IMR-90 (cell line): ENCODE measurements around the gene SYCN. TPM values are rescaled to one million over a fixed set of nuclear protein-coding genes. Genes with fewer than 3 reads are reported as not detected.

ENCODE experiments used
- ATAC-seq: fragments of 200-7000 bp; cut with Tn5 transposase; 2 replicates; pipeline ENCODE4 v1.9.1; 2020; ENCODE audit warnings: low read depth, mild to moderate bottlenecking, moderate library complexity
- BruUV-seq: library from RNA; stranded (reverse); fragments of 400-500 nt; replicated peaks from 2 replicates; lab custom pipeline; 2021; lab: Mats Ljungman, UMichigan
- CTCF ChIA-PET: fragments of 300-600 bp; formaldehyde crosslinking; extraction: SDS; loops from one replicate; lab custom pipeline; 2021; ENCODE audit warnings: antibody characterized with exemption; lab: Yijun Ruan, JAX
- POLR2A ChIA-PET: fragments of 300-600 bp; sonication (Branson Sonifier 250); formaldehyde crosslinking; loops from one replicate; lab custom pipeline; 2022; ENCODE audit warnings: antibody characterized with exemption; ENCODE audit not compliant: unreplicated experiment; lab: Charles Lee
- DNase-seq: peaks from one replicate; pipeline ENCODE4 v3.0.0; 2013
- H2AFZ ChIP-seq: replicated peaks from 2 replicates; pipeline ENCODE3; 2013; ENCODE audit warnings: low read length, mild to moderate bottlenecking; ENCODE audit not compliant: poor library complexity
- H2AK5ac ChIP-seq: 2 replicates; pipeline ENCODE4 v1.6.1; 2013; ENCODE audit warnings: low read depth, low read length, inconsistent platforms
- H2AK9ac ChIP-seq: replicated peaks from 2 replicates; pipeline ENCODE3; 2013; ENCODE audit warnings: mild to moderate bottlenecking, low read depth, low read length, moderate library complexity; ENCODE audit not compliant: poor library complexity
- H2BK120ac ChIP-seq: 2 replicates; pipeline ENCODE4 v1.6.1; 2013; ENCODE audit warnings: low read depth, low read length, inconsistent platforms
- H2BK15ac ChIP-seq: 3 replicates; pipeline ENCODE4 v1.6.1; 2013; ENCODE audit warnings: low read depth, low read length, inconsistent platforms
- H2BK20ac ChIP-seq: 2 replicates; pipeline ENCODE4 v1.6.1; 2013; ENCODE audit warnings: low read depth, mild to moderate bottlenecking, inconsistent platforms, low read length, moderate library complexity
- H2BK5ac ChIP-seq: 2 replicates; pipeline ENCODE4 v1.6.1; 2013; ENCODE audit warnings: mild to moderate bottlenecking, low read depth, low read length, inconsistent platforms; ENCODE audit not compliant: poor library complexity, severe bottlenecking
- H3K14ac ChIP-seq: replicated peaks from 2 replicates; pipeline ENCODE4 v1.6.1; 2013; ENCODE audit warnings: low read depth, low read length, inconsistent platforms
- H3K18ac ChIP-seq: 2 replicates; pipeline ENCODE4 v1.6.1; 2013; ENCODE audit warnings: low read depth, low read length, control low read depth
- H3K23ac ChIP-seq: 2 replicates; pipeline ENCODE4 v1.6.1; 2013; ENCODE audit warnings: low read depth, low read length, inconsistent platforms
- H3K27ac ChIP-seq: 2 replicates; pipeline ENCODE4 v1.5.1; 2013; ENCODE audit warnings: mild to moderate bottlenecking, control low read depth, low read length; ENCODE audit not compliant: insufficient read depth
- H3K27me3 ChIP-seq: 2 replicates; pipeline ENCODE4 v1.6.1; 2013; ENCODE audit warnings: low read length; ENCODE audit not compliant: control insufficient read depth, insufficient read depth
- H3K36me3 ChIP-seq: 2 replicates; pipeline ENCODE4 v1.6.1; 2013; ENCODE audit warnings: low read length, mixed read lengths; ENCODE audit not compliant: control insufficient read depth, insufficient read depth
- H3K4ac ChIP-seq: 2 replicates; pipeline ENCODE4 v1.6.1; 2013; ENCODE audit warnings: low read depth, low read length, inconsistent platforms
- H3K4me1 ChIP-seq: 2 replicates; pipeline ENCODE4 v1.6.1; 2013; ENCODE audit warnings: low read length, mixed read lengths; ENCODE audit not compliant: control insufficient read depth, insufficient read depth
- H3K4me2 ChIP-seq: 2 replicates; pipeline ENCODE4 v1.6.1; 2013; ENCODE audit warnings: low read depth, mild to moderate bottlenecking, control low read depth, low read length, moderate library complexity
- H3K4me3 ChIP-seq: 2 replicates; pipeline ENCODE4 v1.5.1; 2013; ENCODE audit warnings: low read depth, mild to moderate bottlenecking, control low read depth, low read length, moderate library complexity; ENCODE audit not compliant: insufficient read depth
- H3K56ac ChIP-seq: 2 replicates; pipeline ENCODE4 v1.6.1; 2013; ENCODE audit warnings: low read length, inconsistent platforms; ENCODE audit not compliant: insufficient read depth; ENCODE audit errors: extremely low read depth
- H3K79me1 ChIP-seq, 2 experiments: 2 replicates each; pipeline ENCODE4 v1.6.1; 2013; ENCODE audit warnings: low read length in 2 of 2, inconsistent platforms in 1 of 2, low read depth in 1 of 2
- H3K9ac ChIP-seq: 2 replicates; pipeline ENCODE4 v1.6.1; 2013; ENCODE audit warnings: low read depth, low read length, control low read depth
- H3K9me1 ChIP-seq: 2 replicates; pipeline ENCODE4 v1.6.1; 2013; ENCODE audit warnings: low read length, inconsistent platforms; ENCODE audit not compliant: insufficient read depth
- H3K9me3 ChIP-seq: 2 replicates; pipeline ENCODE4 v1.6.1; 2013; ENCODE audit warnings: low read length; ENCODE audit not compliant: control insufficient read depth, insufficient read depth
- H4K20me1 ChIP-seq: 2 replicates; pipeline ENCODE4 v1.6.1; 2013; ENCODE audit warnings: low read length, inconsistent platforms; ENCODE audit not compliant: insufficient read depth
- H4K5ac ChIP-seq: 2 replicates; pipeline ENCODE4 v1.6.1; 2013; ENCODE audit warnings: mild to moderate bottlenecking, low read depth, low read length, control low read depth
- H4K8ac ChIP-seq, 2 experiments: 2 replicates each; pipeline ENCODE4 v1.6.1; 2013; ENCODE audit warnings: low read depth in 2 of 2, low read length in 2 of 2, control low read depth in 1 of 2, inconsistent platforms in 1 of 2
- H4K91ac ChIP-seq: 2 replicates; pipeline ENCODE4 v1.6.1; 2013; ENCODE audit warnings: low read depth, low read length, inconsistent platforms; ENCODE audit not compliant: insufficient read depth
- BHLHE40 ChIP-seq: fragments of 150-350 bp; IDR thresholded peaks from 2 replicates; pipeline ENCODE4 v1.6.1; 2016; ENCODE audit warnings: mild to moderate bottlenecking, low read depth, low read length
- CEBPB ChIP-seq: IDR thresholded peaks from 2 replicates; pipeline ENCODE4 v1.6.1; 2012; ENCODE audit warnings: low read depth, low read length, improper control_type of control experiment
- CHD1 ChIP-seq: IDR thresholded peaks from 2 replicates; pipeline ENCODE4 v1.6.1; 2012; ENCODE audit warnings: low read depth, low read length, improper control_type of control experiment
- CTCF ChIP-seq: conservative IDR thresholded peaks from 2 replicates; pipeline ENCODE4 v1.5.1; 2012; ENCODE audit warnings: mild to moderate bottlenecking, low read depth, low read length, improper control_type of control experiment
- FOS ChIP-seq: fragments of 150-350 bp; IDR thresholded peaks from 2 replicates; pipeline ENCODE4 v1.6.1; 2016; ENCODE audit warnings: low read depth, low read length
- MAFK ChIP-seq: IDR thresholded peaks from 2 replicates; pipeline ENCODE4 v1.6.1; 2012; ENCODE audit warnings: low read depth, low read length, improper control_type of control experiment
- MAZ ChIP-seq: IDR thresholded peaks from 2 replicates; pipeline ENCODE4 v1.6.1; 2012; ENCODE audit warnings: low read depth, mild to moderate bottlenecking, low read length, improper control_type of control experiment, moderate library complexity, borderline replicate concordance
- MXI1 ChIP-seq: IDR thresholded peaks from 2 replicates; pipeline ENCODE4 v1.6.1; 2012; ENCODE audit warnings: low read depth, mild to moderate bottlenecking, low read length, moderate library complexity, borderline replicate concordance
- NFE2L2 ChIP-seq: fragments of 150-350 bp; IDR thresholded peaks from 2 replicates; pipeline ENCODE4 v1.6.1; 2016; ENCODE audit warnings: low read depth, mild to moderate bottlenecking, low read length
- POLR2A ChIP-seq: IDR thresholded peaks from 2 replicates; pipeline ENCODE4 v1.6.1; 2012; ENCODE audit warnings: mild to moderate bottlenecking, low read depth, low read length
- RAD21 ChIP-seq: IDR thresholded peaks from 2 replicates; pipeline ENCODE4 v1.6.1; 2012; ENCODE audit warnings: low read length, improper control_type of control experiment
- RCOR1 ChIP-seq: IDR thresholded peaks from 2 replicates; pipeline ENCODE4 v1.6.1; 2012; ENCODE audit warnings: mild to moderate bottlenecking, low read length, improper control_type of control experiment; ENCODE audit not compliant: insufficient replicate concordance
- RFX5 ChIP-seq: IDR thresholded peaks from 2 replicates; pipeline ENCODE4 v1.8.0; 2012; ENCODE audit warnings: low read depth, mild to moderate bottlenecking, low read length, moderate library complexity
- SMC3 ChIP-seq: fragments of 150-350 bp; IDR thresholded peaks from 2 replicates; pipeline ENCODE4 v1.6.1; 2016; ENCODE audit warnings: low read depth, mild to moderate bottlenecking, antibody characterized with exemption, low read length, moderate library complexity
- WGBS, 2 experiments: methylation state at CpG; one replicate each; pipeline versions ENCODE4 v1.1.5 to v1.1.7; 2013; ENCODE audit warnings: missing lambda C conversion rate in 2 of 2; ENCODE audit not compliant: insufficient read length in 1 of 2; ENCODE audit errors: extremely low coverage in 2 of 2; 5-methylcytosine and 5-hydroxymethylcytosine counted together
- dilution Hi-C: fragments of 300-500 bp; cut with HindIII; formaldehyde crosslinking; loops from one replicate; pipeline ENCODE4 v1.14.3; 2018; ENCODE audit warnings: low sequenced_read_pairs; ENCODE audit not compliant: unreplicated experiment
- in situ Hi-C: fragments of 300-500 bp; cut with MboI; formaldehyde crosslinking; loops from 3 replicates; pipeline ENCODE4 v1.14.3; 2019; ENCODE audit warnings: low sequenced_read_pairs, inconsistent platforms, mixed read lengths
- intact Hi-C: fragments of 100-400 bp; cut with micrococcal nuclease; formaldehyde crosslinking; loops from 2 replicates; pipeline ENCODE4 v1.10.0; 2022
- polyA plus RNA-seq, 3 experiments: library from polyadenylated mRNA; depleted of rRNA; stranded (reverse); fragments of >200 nt; gene quantifications; 2 replicates each; pipeline ENCODE4 v1.2.3, GENCODE V29; 2012; ENCODE audit warnings: low replicate concordance in 1 of 3
- total RNA-seq: library from RNA; depleted of rRNA; stranded (reverse); fragments of >200 nt; gene quantifications from 2 replicates; pipeline ENCODE4 v1.2.3, GENCODE V29; 2012
- TF ChIP-seq, protein P1 (sequence below): fragments of 150-350 bp; IDR thresholded peaks from 2 replicates; pipeline ENCODE4 v1.6.1; 2016; ENCODE audit warnings: low read depth, mild to moderate bottlenecking, low read length, moderate library complexity, borderline replicate concordance
- TF ChIP-seq, protein P2 (sequence below): fragments of 150-350 bp; IDR thresholded peaks from 2 replicates; pipeline ENCODE4 v1.6.1; 2017; ENCODE audit warnings: mild to moderate bottlenecking, antibody characterized with exemption, low read length, low read depth

The SYCN gene
- total and polyA plus RNA-seq, 2 of the 4 experiments (the other 2 are of a cell fraction), result not detected

DNA sequence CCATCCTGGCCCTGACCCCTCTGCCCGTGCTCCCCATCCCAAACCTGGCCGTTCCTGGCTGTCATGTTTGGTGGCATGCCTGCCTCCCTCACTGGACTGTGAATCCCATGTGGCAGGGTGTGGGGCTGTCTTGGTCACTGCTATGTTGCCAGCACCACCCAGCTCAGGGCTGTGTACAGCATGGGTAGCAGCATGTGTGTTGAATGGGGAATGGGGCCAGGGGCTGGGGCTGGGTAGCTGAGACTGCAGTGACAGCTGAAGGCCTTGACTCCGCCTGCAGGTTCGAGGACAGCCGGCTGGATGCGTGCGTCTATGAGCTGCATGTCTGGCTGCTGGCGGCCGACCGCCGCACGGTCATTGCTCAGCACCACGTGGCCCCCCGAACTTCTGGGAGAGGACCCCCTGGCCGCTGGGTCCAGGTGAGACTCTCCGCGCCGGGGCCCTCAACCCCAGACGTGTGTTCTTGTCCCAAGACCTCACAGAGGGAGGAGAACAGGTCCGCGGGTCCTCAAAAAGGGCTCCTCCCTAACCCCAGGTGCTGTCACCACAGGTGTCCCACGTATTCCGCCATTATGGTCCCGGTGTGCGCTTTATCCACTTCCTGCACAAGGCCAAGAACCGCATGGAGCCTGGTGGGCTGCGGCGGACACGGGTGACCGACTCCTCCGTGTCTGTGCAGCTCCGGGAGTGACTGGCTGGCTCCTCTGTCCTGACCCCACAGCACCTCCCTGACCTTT is 3.8 kb downstream of the SYCN start:
- 81% methylated on average over 7 of the region's 32 CpGs; no CpG with 5 or more reads in 1 of the 2 experiments for WGBS, 2 experiments
- no peak for ATAC-seq
- H3K27me3 ChIP-seq, result peaks cover 58% of the 10 kb centered on the region

More for the DNA sequence above, 3.8 kb downstream of the SYCN start:
- Histone ChIP-seq H2BK120ac (no peak overlapping the region), H3K14ac (no peak overlapping the region), H2AK9ac (no peak overlapping the region), H3K27ac (no peak overlapping the region), H2BK15ac (no peak overlapping the region), H4K20me1 (no peaks in the 10 kb centered on the region), H4K91ac (no peak overlapping the region), H4K5ac (no peak overlapping the region), H3K4me2 (no peak overlapping the region), H4K8ac (no peak overlapping the region), H3K18ac (no peak overlapping the region), H3K36me3 (no peaks in the 10 kb centered on the region), H3K23ac (no peak overlapping the region), H3K4ac (no peak overlapping the region), H2BK20ac (no peak overlapping the region), H3K9ac (no peak overlapping the region), H2AK5ac (no peak overlapping the region), H3K4me1 (no peaks in the 10 kb centered on the region; the same call in 1 of the 2 replicates), H2AFZ (no peak overlapping the region), H3K9me1 (no peaks in the 10 kb centered on the region), H2BK5ac (no peak overlapping the region), H3K9me3 (no peaks in the 10 kb centered on the region), H3K79me1 (no peaks in the 10 kb centered on the region), H3K4me3 (no peak overlapping the region), H3K56ac (no peak overlapping the region)
- in situ Hi-C loops (loop anchor here (25.0 kb wide), 1 partner anchor 738 kb away; no protein-coding TSS in a partner anchor), intact Hi-C loops (no loop called here), dilution Hi-C loops (no loop called here)
- TF ChIP-seq MXI1, result no peak
- TF ChIP-seq POLR2A, result no peak
- no peak for TF ChIP-seq CHD1
- TF ChIP-seq, protein P1, sequence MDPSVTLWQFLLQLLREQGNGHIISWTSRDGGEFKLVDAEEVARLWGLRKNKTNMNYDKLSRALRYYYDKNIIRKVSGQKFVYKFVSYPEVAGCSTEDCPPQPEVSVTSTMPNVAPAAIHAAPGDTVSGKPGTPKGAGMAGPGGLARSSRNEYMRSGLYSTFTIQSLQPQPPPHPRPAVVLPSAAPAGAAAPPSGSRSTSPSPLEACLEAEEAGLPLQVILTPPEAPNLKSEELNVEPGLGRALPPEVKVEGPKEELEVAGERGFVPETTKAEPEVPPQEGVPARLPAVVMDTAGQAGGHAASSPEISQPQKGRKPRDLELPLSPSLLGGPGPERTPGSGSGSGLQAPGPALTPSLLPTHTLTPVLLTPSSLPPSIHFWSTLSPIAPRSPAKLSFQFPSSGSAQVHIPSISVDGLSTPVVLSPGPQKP, result no peak
- TF ChIP-seq CEBPB, result no peak
- TF ChIP-seq RAD21, result no peak
- no peak for TF ChIP-seq FOS
- no peak for TF ChIP-seq MAFK
- no peak for TF ChIP-seq BHLHE40
- no peak for TF ChIP-seq RCOR1
- no peak for TF ChIP-seq SMC3
- no peak for TF ChIP-seq MAZ
- TF ChIP-seq RFX5, result no peak
- no peak for TF ChIP-seq CTCF
- no peak for TF ChIP-seq NFE2L2
- TF ChIP-seq, protein P2, sequence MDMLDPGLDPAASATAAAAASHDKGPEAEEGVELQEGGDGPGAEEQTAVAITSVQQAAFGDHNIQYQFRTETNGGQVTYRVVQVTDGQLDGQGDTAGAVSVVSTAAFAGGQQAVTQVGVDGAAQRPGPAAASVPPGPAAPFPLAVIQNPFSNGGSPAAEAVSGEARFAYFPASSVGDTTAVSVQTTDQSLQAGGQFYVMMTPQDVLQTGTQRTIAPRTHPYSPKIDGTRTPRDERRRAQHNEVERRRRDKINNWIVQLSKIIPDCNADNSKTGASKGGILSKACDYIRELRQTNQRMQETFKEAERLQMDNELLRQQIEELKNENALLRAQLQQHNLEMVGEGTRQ, result no peak
- no peak for DNase-seq
- ChIA-PET POLR2A (no interaction called here), CTCF (no interaction called here)
- no TSS peak for BruUV-seq
